ENCODE results near the gene TMEM52. TPM values are rescaled to one million over a fixed set of nuclear protein-coding genes. Genes with fewer than 3 reads are reported as not detected.

TMEM52 gene
- total RNA-seq, 1 experiment from 2014 or later, result 9.6 TPM

GRCh38 chr1:1955621-1956094, 36.6 kb upstream of the TMEM52 start:
- Histone ChIP-seq H3T11ph (ENCODE audit: low read length) (no peak overlapping the region), H3K23ac (ENCODE audit: insufficient read length, low read depth, low read length) (no peak overlapping the region), H2BK5ac (ENCODE audit: insufficient read length, low read length) (no peak overlapping the region), H2BK12ac (ENCODE audit: insufficient read length, low read depth, low read length) (no peak overlapping the region), H3K14ac (ENCODE audit: insufficient read depth, low read length) (peak overlapping the region; percentile 17; the same call in 1 of the 2 replicates), H3K79me1 (ENCODE audit: insufficient read depth, low read depth, low read length, poor library complexity, severe bottlenecking) (no peaks in the 10 kb centered on the region), H2BK15ac (ENCODE audit: low read depth, low read length) (no peak overlapping the region), H4K5ac (ENCODE audit: insufficient read length, low read depth, low read length) (no peak overlapping the region), H3K4me1 (ENCODE audit: insufficient read depth, low read length) (no peaks in the 10 kb centered on the region), H3K9ac (ENCODE audit: extremely low read depth, insufficient read length, low read length) (no peak overlapping the region), H3K56ac (ENCODE audit: insufficient read length, low read depth, low read length) (no peak overlapping the region), H3K18ac (ENCODE audit: insufficient read length, low read depth, low read length) (no peak overlapping the region), H3K27me3 (ENCODE audit: insufficient read depth, low read length) (no peaks in the 10 kb centered on the region), H3K9me3 (ENCODE audit: control insufficient read depth, low read depth, low read length) (no peaks in the 10 kb centered on the region), H3K4me2 (ENCODE audit: insufficient read depth, insufficient read length, low read length) (no peak overlapping the region), H4K8ac (replicated peaks; ENCODE audit: insufficient read length, low read depth, low read length) (no peak overlapping the region), H4K20me1 (ENCODE audit: control insufficient read depth, insufficient read depth, insufficient read length) (no peaks in the 10 kb centered on the region), H3K4ac (ENCODE audit: low read depth, low read length) (no peak overlapping the region), H3K23me2 (ENCODE audit: insufficient read length, low read depth, low read length, poor library complexity, severe bottlenecking) (no peaks in the 10 kb centered on the region), H3K27ac (ENCODE audit: insufficient read length, low read depth, low read length) (no peak overlapping the region), H3K79me2 (ENCODE audit: insufficient read depth, low read length) (no peaks in the 10 kb centered on the region), H2BK120ac (ENCODE audit: low read depth, low read length, poor library complexity, severe bottlenecking) (no peak overlapping the region), H2BK20ac (ENCODE audit: low read depth, low read length, poor library complexity, severe bottlenecking) (no peak overlapping the region), H2AK5ac (ENCODE audit: insufficient read length, low read length) (no peak overlapping the region), H2AFZ (ENCODE audit: low read length) (no peak overlapping the region), H4K91ac (ENCODE audit: insufficient read length, low read depth, low read length) (no peak overlapping the region)
- no CpG with 5 or more reads among the region's 14 CpGs for WGBS (ENCODE audit: extremely low coverage, insufficient read length, low lambda C conversion rate)
- Mint-ChIP-seq H3K4me3 (no peak overlapping the region), H3K9me3 (peaks cover 4 to 9% of the 10 kb centered on the region in 2 experiments; a peak in 4 of 5 replicates), H3K27me3 (ENCODE audit: low read depth) (peaks cover 8% of the 10 kb centered on the region), H3K27ac (no peak overlapping the region), H3K36me3 (ENCODE audit: insufficient read depth in 1 of 3, low read depth in 3 of 3) (peaks cover 0 to 2% (median 1%) of the 10 kb centered on the region in 3 experiments; a peak in 1 of 7 replicates), H3K4me1 (peaks cover 19 to 24% of the 10 kb centered on the region in 2 experiments)
- no peak for DNase-seq
- TF ChIP-seq, protein P1, sequence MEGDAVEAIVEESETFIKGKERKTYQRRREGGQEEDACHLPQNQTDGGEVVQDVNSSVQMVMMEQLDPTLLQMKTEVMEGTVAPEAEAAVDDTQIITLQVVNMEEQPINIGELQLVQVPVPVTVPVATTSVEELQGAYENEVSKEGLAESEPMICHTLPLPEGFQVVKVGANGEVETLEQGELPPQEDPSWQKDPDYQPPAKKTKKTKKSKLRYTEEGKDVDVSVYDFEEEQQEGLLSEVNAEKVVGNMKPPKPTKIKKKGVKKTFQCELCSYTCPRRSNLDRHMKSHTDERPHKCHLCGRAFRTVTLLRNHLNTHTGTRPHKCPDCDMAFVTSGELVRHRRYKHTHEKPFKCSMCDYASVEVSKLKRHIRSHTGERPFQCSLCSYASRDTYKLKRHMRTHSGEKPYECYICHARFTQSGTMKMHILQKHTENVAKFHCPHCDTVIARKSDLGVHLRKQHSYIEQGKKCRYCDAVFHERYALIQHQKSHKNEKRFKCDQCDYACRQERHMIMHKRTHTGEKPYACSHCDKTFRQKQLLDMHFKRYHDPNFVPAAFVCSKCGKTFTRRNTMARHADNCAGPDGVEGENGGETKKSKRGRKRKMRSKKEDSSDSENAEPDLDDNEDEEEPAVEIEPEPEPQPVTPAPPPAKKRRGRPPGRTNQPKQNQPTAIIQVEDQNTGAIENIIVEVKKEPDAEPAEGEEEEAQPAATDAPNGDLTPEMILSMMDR (conservative IDR thresholded peaks at IDR 0.05), result no peak

Data from H9 (cell line).